Upper lobe of left lung (tissue), 4 donors: ENCODE results near the gene SLC9A8.
"Not testable (repeated sequence)": the region's sequence is repeated elsewhere in the genome, so short reads cannot be mapped to it uniquely, and the experiment has no call there.

ENCODE experiments used
- POLR2A ChIP-seq, 4 donors: fragments of 450-650 bp; IDR thresholded peaks; one replicate each; pipeline ENCODE4 v1.5.1; 2016 to 2017; ENCODE audit warnings: antibody characterized with exemption in 4 of 4, mild to moderate bottlenecking in 2 of 4
- POLR2AphosphoS5 ChIP-seq, 2 donors: sonication (generic); formaldehyde crosslinking; IDR thresholded peaks; one replicate each; pipeline ENCODE4 v1.5.1; 2017; ENCODE audit warnings: antibody characterized with exemption in 2 of 2
- TF ChIP-seq, protein P1 (sequence below), 6 experiments: fragments of 450-650 bp in 4 of 6; fragments of 200-600 bp in 2 of 6; sonication (generic) in 2 of 6; IDR thresholded peaks; one replicate each; pipeline ENCODE4 v1.5.1; 2016 to 2019; ENCODE audit warnings: antibody characterized with exemption in 6 of 6

DNA sequence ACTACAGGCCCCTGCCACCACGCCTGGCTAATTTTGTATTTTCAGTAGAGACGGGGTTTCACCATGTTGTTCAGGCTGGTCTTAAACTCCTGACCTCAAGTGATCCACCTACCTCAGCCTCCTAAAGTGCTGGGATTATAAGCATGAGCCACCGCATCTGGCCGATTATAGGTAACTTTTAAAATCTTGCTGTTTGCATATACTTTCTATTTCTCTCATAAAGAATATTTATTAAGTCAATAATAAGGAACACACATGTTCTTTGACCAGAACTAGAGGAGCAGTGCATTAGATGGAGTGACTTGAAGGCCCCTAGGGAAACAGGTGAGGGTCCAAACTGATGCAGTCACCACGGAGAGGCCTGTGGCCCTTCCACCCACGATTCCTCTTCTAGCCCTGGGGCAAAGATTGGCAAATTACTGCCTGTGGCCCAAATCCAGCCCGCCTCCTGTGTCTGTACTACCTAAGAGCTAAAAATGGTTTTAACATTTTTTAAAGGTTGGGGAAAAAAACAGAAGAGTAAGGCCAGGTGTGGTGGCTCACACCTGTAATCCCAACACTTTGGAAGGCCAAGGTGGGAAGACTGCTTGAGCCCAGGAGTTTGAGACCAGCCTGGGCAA is 83.0 kb downstream of the SLC9A8 start:
- TF ChIP-seq, protein P1, sequence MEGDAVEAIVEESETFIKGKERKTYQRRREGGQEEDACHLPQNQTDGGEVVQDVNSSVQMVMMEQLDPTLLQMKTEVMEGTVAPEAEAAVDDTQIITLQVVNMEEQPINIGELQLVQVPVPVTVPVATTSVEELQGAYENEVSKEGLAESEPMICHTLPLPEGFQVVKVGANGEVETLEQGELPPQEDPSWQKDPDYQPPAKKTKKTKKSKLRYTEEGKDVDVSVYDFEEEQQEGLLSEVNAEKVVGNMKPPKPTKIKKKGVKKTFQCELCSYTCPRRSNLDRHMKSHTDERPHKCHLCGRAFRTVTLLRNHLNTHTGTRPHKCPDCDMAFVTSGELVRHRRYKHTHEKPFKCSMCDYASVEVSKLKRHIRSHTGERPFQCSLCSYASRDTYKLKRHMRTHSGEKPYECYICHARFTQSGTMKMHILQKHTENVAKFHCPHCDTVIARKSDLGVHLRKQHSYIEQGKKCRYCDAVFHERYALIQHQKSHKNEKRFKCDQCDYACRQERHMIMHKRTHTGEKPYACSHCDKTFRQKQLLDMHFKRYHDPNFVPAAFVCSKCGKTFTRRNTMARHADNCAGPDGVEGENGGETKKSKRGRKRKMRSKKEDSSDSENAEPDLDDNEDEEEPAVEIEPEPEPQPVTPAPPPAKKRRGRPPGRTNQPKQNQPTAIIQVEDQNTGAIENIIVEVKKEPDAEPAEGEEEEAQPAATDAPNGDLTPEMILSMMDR (IDR thresholded peaks at IDR 0.05) = not testable (repeated sequence)
- TF ChIP-seq POLR2A, POLR2AphosphoS5 (IDR thresholded peaks at IDR 0.05): not testable (repeated sequence)
